Upper lobe of left lung (tissue), 6 donors: ENCODE data around the gene LRP1B. TPM values are rescaled to one million over a fixed set of nuclear protein-coding genes. Genes with fewer than 3 reads are reported as not detected.

ENCODE experiments used
- ATAC-seq, 2 donors: fragments of 200-7000 bp; cut with Tn5 transposase; one replicate each; pipeline ENCODE4 v1.9.1; 2022; ENCODE audit warnings: mild to moderate bottlenecking in 2 of 2, moderate library complexity in 2 of 2; ENCODE audit not compliant: low FRiP score in 2 of 2
- DNase-seq, 2 donors: peaks; one replicate each; pipeline ENCODE4 v3.0.0-alpha.2; 2019 to 2020
- H3K27ac ChIP-seq, 4 donors: fragments of 200-600 bp; sonication (generic); one replicate each; pipeline ENCODE4 v1.5.1; 2016 to 2019
- H3K27me3 ChIP-seq, 4 donors: fragments of 200-600 bp; sonication (generic); one replicate each; pipeline ENCODE4 v1.5.1; 2017 to 2019
- H3K36me3 ChIP-seq, 4 donors: fragments of 200-600 bp; sonication (generic); one replicate each; pipeline ENCODE4 v1.5.1; 2016 to 2019
- H3K4me1 ChIP-seq, 4 donors: fragments of 200-600 bp; sonication (generic); one replicate each; pipeline ENCODE4 v1.5.1; 2018 to 2019
- H3K4me3 ChIP-seq, 4 donors: fragments of 200-600 bp; sonication (generic); one replicate each; pipeline ENCODE4 v1.5.1; 2017 to 2019; ENCODE audit warnings: mild to moderate bottlenecking in 2 of 4, moderate library complexity in 1 of 4
- H3K9me3 ChIP-seq, 4 donors: fragments of 200-600 bp; sonication (generic); one replicate each; pipeline ENCODE4 v1.5.1; 2018 to 2019
- EP300 ChIP-seq, 4 donors: sonication (generic); formaldehyde crosslinking; IDR thresholded peaks; one replicate each; pipeline ENCODE4 v1.5.1; 2017; ENCODE audit warnings: antibody characterized with exemption in 4 of 4, control low read depth in 2 of 4
- POLR2A ChIP-seq, 4 donors: fragments of 450-650 bp; IDR thresholded peaks; one replicate each; pipeline ENCODE4 v1.5.1; 2016 to 2017; ENCODE audit warnings: antibody characterized with exemption in 4 of 4, mild to moderate bottlenecking in 2 of 4
- POLR2AphosphoS5 ChIP-seq, 2 donors: sonication (generic); formaldehyde crosslinking; IDR thresholded peaks; one replicate each; pipeline ENCODE4 v1.5.1; 2017; ENCODE audit warnings: antibody characterized with exemption in 2 of 2
- WGBS, 2 donors: methylation state at CpG; one replicate each; pipeline ENCODE4 v1.1.5; 2017 to 2018; 5-methylcytosine and 5-hydroxymethylcytosine counted together
- total RNA-seq, 6 donors: library from RNA; depleted of rRNA in 4 of 6; stranded (reverse); fragments of >200 nt in 4 of 6; gene quantifications; one replicate each; pipeline versions ENCODE4 v1.1.0 to v1.2.1, GENCODE V29; 2016 to 2021
- TF ChIP-seq, protein P1 (sequence below), 6 experiments: fragments of 450-650 bp in 4 of 6; fragments of 200-600 bp in 2 of 6; sonication (generic) in 2 of 6; IDR thresholded peaks; one replicate each; pipeline ENCODE4 v1.5.1; 2016 to 2019; ENCODE audit warnings: antibody characterized with exemption in 6 of 6
- donor health status: DM: no; HTN: no; CAD: no; lungs with moderate emphysema.
- donor health status: DM: no; HTN: yes; CAD: no; lungs with severe emphysema.

Gene LRP1B
- total RNA-seq, 6 donors from 2014 or later, result under 0.01 to 0.46 (median 0.11) TPM

DNA sequence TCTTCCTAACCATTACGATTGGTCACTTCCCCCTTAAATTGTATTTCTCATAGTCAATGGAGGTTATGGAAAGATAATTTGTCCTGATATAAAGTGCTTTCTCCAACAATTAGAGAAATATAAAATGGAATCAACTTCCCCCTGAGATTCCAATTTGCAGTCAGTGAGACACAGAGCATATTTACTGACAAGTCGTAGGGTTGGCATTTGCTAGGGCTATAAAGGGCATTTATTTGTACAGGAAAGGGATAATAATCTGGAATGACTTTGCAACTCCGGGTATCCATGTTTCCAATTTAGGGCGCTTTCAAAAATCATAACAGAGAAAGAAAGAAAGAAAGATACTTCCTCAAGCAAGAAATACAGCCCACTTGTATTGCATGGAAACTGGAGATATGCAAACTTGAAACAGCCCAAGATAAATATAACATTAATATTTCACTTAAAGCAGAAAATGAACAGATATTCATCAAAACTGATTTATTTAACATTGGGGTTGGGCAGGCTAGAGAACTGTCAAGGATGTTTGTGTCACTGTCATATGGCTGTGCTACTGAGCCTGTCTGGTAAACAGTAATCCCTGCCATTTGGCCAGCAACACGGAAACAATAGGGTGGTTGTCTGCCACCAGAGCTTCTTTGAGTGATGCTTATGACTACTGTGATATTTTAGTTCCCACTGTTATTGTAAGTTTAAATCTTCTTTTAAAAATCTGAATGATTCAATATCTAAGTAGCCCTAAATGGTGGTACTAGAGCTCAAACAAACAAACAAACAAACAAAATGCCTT lies 621.8 kb downstream of the LRP1B start:
- H3K36me3 ChIP-seq, result no peaks in the 10 kb centered on the region
- H3K27me3 ChIP-seq, result no peaks in the 10 kb centered on the region
- H3K27ac ChIP-seq, result no peak overlapping the region
- H3K9me3 ChIP-seq, result no peaks in the 10 kb centered on the region
- no peak overlapping the region for H3K4me3 ChIP-seq
- TF ChIP-seq EP300 (IDR thresholded peaks at IDR 0.05) (no peak), POLR2A (IDR thresholded peaks at IDR 0.05) (no peak), POLR2AphosphoS5 (IDR thresholded peaks at IDR 0.05) (no peak)
- TF ChIP-seq, protein P1, sequence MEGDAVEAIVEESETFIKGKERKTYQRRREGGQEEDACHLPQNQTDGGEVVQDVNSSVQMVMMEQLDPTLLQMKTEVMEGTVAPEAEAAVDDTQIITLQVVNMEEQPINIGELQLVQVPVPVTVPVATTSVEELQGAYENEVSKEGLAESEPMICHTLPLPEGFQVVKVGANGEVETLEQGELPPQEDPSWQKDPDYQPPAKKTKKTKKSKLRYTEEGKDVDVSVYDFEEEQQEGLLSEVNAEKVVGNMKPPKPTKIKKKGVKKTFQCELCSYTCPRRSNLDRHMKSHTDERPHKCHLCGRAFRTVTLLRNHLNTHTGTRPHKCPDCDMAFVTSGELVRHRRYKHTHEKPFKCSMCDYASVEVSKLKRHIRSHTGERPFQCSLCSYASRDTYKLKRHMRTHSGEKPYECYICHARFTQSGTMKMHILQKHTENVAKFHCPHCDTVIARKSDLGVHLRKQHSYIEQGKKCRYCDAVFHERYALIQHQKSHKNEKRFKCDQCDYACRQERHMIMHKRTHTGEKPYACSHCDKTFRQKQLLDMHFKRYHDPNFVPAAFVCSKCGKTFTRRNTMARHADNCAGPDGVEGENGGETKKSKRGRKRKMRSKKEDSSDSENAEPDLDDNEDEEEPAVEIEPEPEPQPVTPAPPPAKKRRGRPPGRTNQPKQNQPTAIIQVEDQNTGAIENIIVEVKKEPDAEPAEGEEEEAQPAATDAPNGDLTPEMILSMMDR (IDR thresholded peaks at IDR 0.05), result no peak
- DNase-seq, result no peak
- 59 to 70% methylated on average over 4 to 5 of the region's 5 CpGs for WGBS, 2 donors
- no peak for ATAC-seq
- no peaks in the 10 kb centered on the region for H3K4me1 ChIP-seq

DNA sequence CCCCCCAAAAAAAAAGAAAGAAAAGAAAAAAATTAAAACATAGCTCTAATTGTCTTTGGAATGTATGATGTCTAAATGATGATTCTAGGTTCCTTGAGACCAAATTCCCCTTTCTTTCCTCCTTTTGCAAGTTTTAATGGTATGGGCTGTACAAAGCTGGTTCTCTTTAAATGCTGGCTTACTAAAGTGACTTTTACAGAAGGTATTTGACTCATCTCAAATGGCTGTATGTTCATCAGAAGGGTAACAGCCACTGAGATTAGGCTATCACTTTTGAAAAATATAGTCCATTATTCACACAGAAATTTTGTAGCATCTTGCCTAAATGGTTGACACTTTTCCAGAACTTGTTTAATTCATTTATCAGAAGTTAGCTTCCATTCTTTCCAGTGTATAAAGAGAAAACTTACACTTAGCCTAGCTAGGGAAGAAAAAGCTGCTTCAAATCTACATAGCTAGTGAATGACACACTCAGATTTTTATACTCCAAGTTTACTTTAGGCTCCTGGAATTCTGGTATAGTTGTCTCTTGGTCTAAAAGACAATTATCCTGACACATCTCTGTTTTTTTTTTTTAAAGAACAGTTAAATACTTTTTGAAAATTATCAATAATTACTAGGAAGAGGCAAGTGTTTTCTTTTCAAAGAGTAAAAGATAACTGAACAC lies 622.6 kb downstream of the LRP1B start:
- no peak for DNase-seq
- no peak for TF ChIP-seq POLR2A (IDR thresholded peaks at IDR 0.05)
- H3K9me3 ChIP-seq, result no peaks in the 10 kb centered on the region

DNA sequence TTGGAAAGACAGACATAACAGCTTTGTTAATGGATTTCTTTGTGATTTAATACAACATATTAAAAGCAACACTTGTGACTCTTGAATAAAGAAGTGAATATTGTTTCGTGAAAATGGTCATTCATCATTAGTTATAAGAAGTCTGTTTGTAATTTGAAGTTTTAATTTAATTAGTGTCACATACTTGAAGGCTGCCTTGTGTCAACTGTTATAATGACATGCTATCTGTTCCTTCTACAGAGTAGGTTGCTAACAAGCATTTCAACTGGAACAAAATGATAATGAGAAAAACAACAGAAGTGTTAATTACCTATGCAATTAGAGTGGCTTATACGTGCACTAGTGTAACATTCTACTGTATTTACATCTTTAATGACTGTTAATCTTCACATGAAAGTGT lies 624.7 kb downstream of the LRP1B start:
- no peaks in the 10 kb centered on the region for H3K4me1 ChIP-seq
- TF ChIP-seq POLR2AphosphoS5 (IDR thresholded peaks at IDR 0.05) (no peak), EP300 (IDR thresholded peaks at IDR 0.05) (no peak), POLR2A (IDR thresholded peaks at IDR 0.05) (no peak)
- TF ChIP-seq, protein P1 (IDR thresholded peaks at IDR 0.05), result no peak
- no peak overlapping the region for H3K27ac ChIP-seq
- H3K36me3 ChIP-seq, result no peaks in the 10 kb centered on the region
- H3K4me3 ChIP-seq, result no peak overlapping the region
- no peak for ATAC-seq
- no peaks in the 10 kb centered on the region for H3K27me3 ChIP-seq
- 53 to 55% methylated on average over 2 of the region's 2 CpGs for WGBS, 2 donors
- no peaks in the 10 kb centered on the region for H3K9me3 ChIP-seq
- no peak for DNase-seq

More for the DNA sequence above, 622.6 kb downstream of the LRP1B start:
- no peaks in the 10 kb centered on the region for H3K36me3 ChIP-seq
- H3K27me3 ChIP-seq, result no peaks in the 10 kb centered on the region
- no peaks in the 10 kb centered on the region for H3K4me1 ChIP-seq
- H3K4me3 ChIP-seq, result no peak overlapping the region
- no peak overlapping the region for H3K27ac ChIP-seq
- no peak for ATAC-seq

DNA sequence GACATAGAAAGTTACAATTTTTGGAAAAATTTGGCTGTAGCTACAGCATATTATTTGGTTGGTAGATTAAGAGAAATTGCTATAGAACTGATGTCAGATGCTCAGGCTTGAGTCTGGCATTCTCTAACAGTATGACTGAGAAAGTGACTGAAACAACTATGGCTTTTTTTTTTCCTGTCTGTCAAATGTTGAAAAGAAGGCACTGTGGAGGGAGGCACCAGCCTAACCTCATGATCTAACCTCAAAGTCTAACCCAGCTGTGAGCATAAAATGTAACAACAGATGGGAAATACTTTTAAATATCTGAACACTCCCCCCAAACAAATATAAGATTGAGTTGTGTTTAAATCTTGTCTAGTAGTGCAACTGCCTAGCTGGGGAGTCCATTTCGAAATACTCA lies 629.1 kb downstream of the LRP1B start:
- Histone ChIP-seq H3K9me3 (no peaks in the 10 kb centered on the region), H3K4me1 (no peaks in the 10 kb centered on the region), H3K4me3 (no peak overlapping the region), H3K36me3 (no peaks in the 10 kb centered on the region), H3K27me3 (no peaks in the 10 kb centered on the region), H3K27ac (no peak overlapping the region)
- TF ChIP-seq EP300 (IDR thresholded peaks at IDR 0.05) (no peak), POLR2AphosphoS5 (IDR thresholded peaks at IDR 0.05) (no peak), POLR2A (IDR thresholded peaks at IDR 0.05) (no peak)
- TF ChIP-seq, protein P1 (IDR thresholded peaks at IDR 0.05), result no peak
- no peak for ATAC-seq
- 74 to 87% methylated on average over 1 of the region's 1 CpG for WGBS, 2 donors
- no peak for DNase-seq

DNA sequence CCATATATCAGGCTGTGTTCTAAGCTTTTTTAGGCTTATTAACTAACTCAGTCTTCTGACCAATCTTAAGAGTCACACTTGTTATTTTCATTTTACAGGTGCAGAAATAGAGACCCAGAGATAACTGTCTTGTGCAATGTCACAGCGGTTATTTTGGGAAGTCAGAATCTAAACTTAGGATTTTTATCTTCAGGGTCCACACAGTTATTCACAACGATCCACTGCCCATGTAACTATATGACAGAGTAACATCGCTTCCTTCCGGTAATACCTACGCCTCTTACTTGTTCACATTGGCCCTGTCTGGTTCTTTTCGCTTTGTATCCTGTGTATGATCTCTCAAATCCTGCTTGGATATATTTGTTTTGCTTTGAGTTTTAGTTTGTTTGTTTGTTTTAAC lies 631.7 kb downstream of the LRP1B start:
- Histone ChIP-seq H3K27ac (no peak overlapping the region), H3K9me3 (no peaks in the 10 kb centered on the region), H3K36me3 (no peaks in the 10 kb centered on the region), H3K27me3 (no peaks in the 10 kb centered on the region), H3K4me3 (no peak overlapping the region), H3K4me1 (no peaks in the 10 kb centered on the region)
- TF ChIP-seq EP300 (IDR thresholded peaks at IDR 0.05) (no peak), POLR2AphosphoS5 (IDR thresholded peaks at IDR 0.05) (no peak), POLR2A (IDR thresholded peaks at IDR 0.05) (no peak)
- TF ChIP-seq, protein P1 (IDR thresholded peaks at IDR 0.05), result no peak
- no peak for DNase-seq
- 70 to 78% methylated on average over 6 of the region's 6 CpGs for WGBS, 2 donors
- ATAC-seq, result no peak
